ENCODE data around the gene PABPC1L.

Gene PABPC1L

DNA sequence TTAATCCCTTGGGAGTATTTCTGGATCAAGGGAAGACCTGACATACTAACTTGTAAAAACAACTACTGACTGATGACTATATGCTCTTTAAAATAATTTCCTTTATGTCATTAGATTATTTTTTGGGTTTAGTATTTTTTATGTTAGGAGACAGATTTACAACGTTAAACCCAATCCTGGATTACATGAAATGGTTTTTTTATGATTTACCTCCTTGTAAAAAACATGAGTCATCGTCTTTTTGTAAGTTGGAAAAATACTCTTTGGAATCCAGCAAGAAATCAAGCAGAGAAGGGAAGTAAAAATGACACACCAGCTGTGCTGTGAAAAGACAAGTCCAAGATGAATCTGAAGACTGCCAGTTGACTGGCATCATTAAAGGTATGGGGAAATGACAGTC lies 63.2 kb downstream of the PABPC1L start:
- no peak overlapping the region for H3K23ac ChIP-seq (ENCODE audit: low read length)
- H3K36me3 ChIP-seq (ENCODE audit: control insufficient read depth in 1 of 2, insufficient read depth in 2 of 2, low read length in 2 of 2) = peaks cover 4 to 13% of the 10 kb centered on the region in 2 experiments
- H3K27me3 ChIP-seq (ENCODE audit: insufficient read depth, low read length) = no peaks in the 10 kb centered on the region
- no peak overlapping the region for H3K4me3 ChIP-seq (ENCODE audit: low read depth, low read length)
- no peaks in the 10 kb centered on the region for H3K4me1 ChIP-seq (ENCODE audit: control insufficient read depth in 1 of 2, insufficient read depth in 2 of 2, low read length in 2 of 2)
- H4K8ac ChIP-seq (ENCODE audit: low read depth, low read length) = no peak overlapping the region
- H2AK5ac ChIP-seq (ENCODE audit: low read length) = no peak overlapping the region
- H3K18ac ChIP-seq (ENCODE audit: low read length) = no peak overlapping the region
- no peak for DNase-seq
- no CpG with 5 or more reads among the region's 2 CpGs for WGBS (ENCODE audit: extremely low coverage, insufficient coverage, insufficient read length)
- no peaks in the 10 kb centered on the region for H3K79me1 ChIP-seq (ENCODE audit: low read length)
- H2BK5ac ChIP-seq (ENCODE audit: low read depth, low read length, poor library complexity) = no peak overlapping the region
- no peak overlapping the region for H2AFZ ChIP-seq (ENCODE audit: insufficient read depth, low read length, poor library complexity)
- H3K4ac ChIP-seq (ENCODE audit: low read depth, low read length) = no peak overlapping the region
- H2BK12ac ChIP-seq (ENCODE audit: low read length) = no peak overlapping the region
- H3K9ac ChIP-seq (ENCODE audit: low read length) = no peak overlapping the region
- H2BK120ac ChIP-seq (ENCODE audit: insufficient read depth, low read length, poor library complexity) = no peak overlapping the region
- no peak overlapping the region for H4K12ac ChIP-seq (ENCODE audit: low read depth, low read length)
- H3K4me2 ChIP-seq (ENCODE audit: low read length) = no peak overlapping the region
- H3K14ac ChIP-seq (ENCODE audit: low read length) = no peak overlapping the region
- no peaks in the 10 kb centered on the region for H3K79me2 ChIP-seq (ENCODE audit: control insufficient read depth, insufficient read depth, low read length, poor library complexity)
- no peaks in the 10 kb centered on the region for H3K9me3 ChIP-seq (ENCODE audit: insufficient read depth, low read depth, low read length)
- no peak overlapping the region for H4K91ac ChIP-seq (ENCODE audit: low read depth, low read length)
- no peak overlapping the region for H3K27ac ChIP-seq (ENCODE audit: low read depth, low read length)

DNA sequence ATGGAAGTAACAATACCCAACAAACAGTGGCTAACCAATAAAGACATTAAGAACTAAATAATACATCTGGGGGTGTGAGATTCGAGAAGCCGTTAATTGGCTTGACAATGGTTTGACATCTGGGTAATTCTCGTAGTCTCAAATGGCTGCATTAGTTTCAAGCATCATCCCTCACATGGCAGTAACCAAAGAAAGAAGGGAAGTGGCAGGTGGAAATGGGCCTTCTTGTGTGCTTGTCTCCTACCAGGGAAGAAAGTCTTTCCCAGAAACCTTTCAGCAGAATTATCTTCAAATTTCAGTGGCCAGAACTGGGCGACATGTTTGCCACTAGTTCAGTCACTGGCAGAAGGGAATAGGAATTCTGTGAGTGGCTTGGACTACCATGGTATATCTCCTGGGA lies 66.8 kb downstream of the PABPC1L start:
- H3K18ac ChIP-seq (ENCODE audit: low read length) = no peak overlapping the region
- H3K27me3 ChIP-seq (ENCODE audit: insufficient read depth, low read length) = no peaks in the 10 kb centered on the region
- H2BK5ac ChIP-seq (ENCODE audit: low read depth, low read length, poor library complexity) = no peak overlapping the region
- H2BK120ac ChIP-seq (ENCODE audit: insufficient read depth, low read length, poor library complexity) = no peak overlapping the region
- H3K14ac ChIP-seq (ENCODE audit: low read length) = no peak overlapping the region
- no CpG with 5 or more reads among the region's 4 CpGs for WGBS (ENCODE audit: extremely low coverage, insufficient coverage, insufficient read length)
- H3K79me2 ChIP-seq (ENCODE audit: control insufficient read depth, insufficient read depth, low read length, poor library complexity) = no peaks in the 10 kb centered on the region
- no peak overlapping the region for H4K12ac ChIP-seq (ENCODE audit: low read depth, low read length)
- no peak overlapping the region for H2BK12ac ChIP-seq (ENCODE audit: low read length)
- H3K9me3 ChIP-seq (ENCODE audit: insufficient read depth, low read depth, low read length) = no peaks in the 10 kb centered on the region
- no peaks in the 10 kb centered on the region for H3K4me1 ChIP-seq (ENCODE audit: control insufficient read depth in 1 of 2, insufficient read depth in 2 of 2, low read length in 2 of 2)
- no peak overlapping the region for H3K27ac ChIP-seq (ENCODE audit: low read depth, low read length)
- H3K4ac ChIP-seq (ENCODE audit: low read depth, low read length) = no peak overlapping the region
- H2AK5ac ChIP-seq (ENCODE audit: low read length) = no peak overlapping the region
- no peak overlapping the region for H2AFZ ChIP-seq (ENCODE audit: insufficient read depth, low read length, poor library complexity)
- DNase-seq = no peak
- H3K4me3 ChIP-seq (ENCODE audit: low read depth, low read length) = no peak overlapping the region
- H4K8ac ChIP-seq (ENCODE audit: low read depth, low read length) = no peak overlapping the region
- no peaks in the 10 kb centered on the region for H3K79me1 ChIP-seq (ENCODE audit: low read length)
- peaks cover 8 to 18% of the 10 kb centered on the region in 2 experiments for H3K36me3 ChIP-seq (ENCODE audit: control insufficient read depth in 1 of 2, insufficient read depth in 2 of 2, low read length in 2 of 2)
- H3K4me2 ChIP-seq (ENCODE audit: low read length) = no peak overlapping the region
- no peak overlapping the region for H4K91ac ChIP-seq (ENCODE audit: low read depth, low read length)
- no peak overlapping the region for H3K23ac ChIP-seq (ENCODE audit: low read length)
- H3K9ac ChIP-seq (ENCODE audit: low read length) = no peak overlapping the region

DNA sequence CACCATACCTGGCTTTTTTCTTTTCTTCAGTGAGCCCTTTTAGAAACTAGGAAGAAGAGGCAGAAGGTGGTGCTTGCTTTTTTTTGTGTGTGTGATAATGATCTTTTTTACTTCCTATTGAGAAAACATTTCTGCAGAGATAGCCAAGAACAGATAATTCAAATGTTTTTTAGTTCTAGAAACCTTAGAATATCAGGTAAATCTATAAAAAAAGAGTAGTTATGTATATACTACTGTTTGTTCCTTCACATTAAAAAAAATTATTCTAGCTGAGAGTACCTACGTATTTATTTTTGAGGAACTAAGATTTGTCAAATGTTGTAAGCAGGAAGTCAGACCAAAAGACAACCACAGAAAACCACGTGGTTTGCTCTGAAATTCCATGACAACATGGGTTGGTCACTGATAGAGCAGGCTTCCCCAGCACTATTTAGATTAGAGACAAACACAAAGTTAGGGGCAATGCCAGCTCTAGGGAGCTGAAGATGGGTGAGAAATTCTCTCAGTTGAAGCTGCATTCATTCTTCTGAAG lies 69.3 kb downstream of the PABPC1L start:
- Histone ChIP-seq H3K9ac (ENCODE audit: low read length) (no peak overlapping the region), H3K79me2 (ENCODE audit: control insufficient read depth, insufficient read depth, low read length, poor library complexity) (no peaks in the 10 kb centered on the region), H2AK5ac (ENCODE audit: low read length) (no peak overlapping the region), H4K12ac (ENCODE audit: low read depth, low read length) (no peak overlapping the region), H4K8ac (ENCODE audit: low read depth, low read length) (no peak overlapping the region), H3K9me3 (ENCODE audit: insufficient read depth, low read depth, low read length) (no peaks in the 10 kb centered on the region), H3K23ac (ENCODE audit: low read length) (no peak overlapping the region), H3K18ac (ENCODE audit: low read length) (no peak overlapping the region), H4K91ac (ENCODE audit: low read depth, low read length) (no peak overlapping the region), H3K27me3 (ENCODE audit: insufficient read depth, low read length) (no peaks in the 10 kb centered on the region), H2BK12ac (ENCODE audit: low read length) (peak overlapping the region; percentile 26), H3K27ac (ENCODE audit: low read depth, low read length) (peak overlapping the region; percentile 34), H3K79me1 (ENCODE audit: low read length) (no peaks in the 10 kb centered on the region), H3K36me3 (ENCODE audit: control insufficient read depth in 1 of 2, insufficient read depth in 2 of 2, low read length in 2 of 2) (peaks cover 17 to 20% of the 10 kb centered on the region in 2 experiments), H3K4me3 (ENCODE audit: low read depth, low read length) (no peak overlapping the region), H3K4me1 (ENCODE audit: control insufficient read depth in 1 of 2, insufficient read depth in 2 of 2, low read length in 2 of 2) (no peaks in the 10 kb centered on the region), H2BK5ac (ENCODE audit: low read depth, low read length, poor library complexity) (no peak overlapping the region), H3K14ac (ENCODE audit: low read length) (no peak overlapping the region), H2BK120ac (ENCODE audit: insufficient read depth, low read length, poor library complexity) (no peak overlapping the region), H3K4ac (ENCODE audit: low read depth, low read length) (no peak overlapping the region), H3K4me2 (ENCODE audit: low read length) (no peak overlapping the region), H2AFZ (ENCODE audit: insufficient read depth, low read length, poor library complexity) (no peak overlapping the region)
- WGBS (ENCODE audit: extremely low coverage, insufficient coverage, insufficient read length) = no CpG with 5 or more reads among the region's 2 CpGs
- peak; percentile 17 to 56 for DNase-seq

DNA sequence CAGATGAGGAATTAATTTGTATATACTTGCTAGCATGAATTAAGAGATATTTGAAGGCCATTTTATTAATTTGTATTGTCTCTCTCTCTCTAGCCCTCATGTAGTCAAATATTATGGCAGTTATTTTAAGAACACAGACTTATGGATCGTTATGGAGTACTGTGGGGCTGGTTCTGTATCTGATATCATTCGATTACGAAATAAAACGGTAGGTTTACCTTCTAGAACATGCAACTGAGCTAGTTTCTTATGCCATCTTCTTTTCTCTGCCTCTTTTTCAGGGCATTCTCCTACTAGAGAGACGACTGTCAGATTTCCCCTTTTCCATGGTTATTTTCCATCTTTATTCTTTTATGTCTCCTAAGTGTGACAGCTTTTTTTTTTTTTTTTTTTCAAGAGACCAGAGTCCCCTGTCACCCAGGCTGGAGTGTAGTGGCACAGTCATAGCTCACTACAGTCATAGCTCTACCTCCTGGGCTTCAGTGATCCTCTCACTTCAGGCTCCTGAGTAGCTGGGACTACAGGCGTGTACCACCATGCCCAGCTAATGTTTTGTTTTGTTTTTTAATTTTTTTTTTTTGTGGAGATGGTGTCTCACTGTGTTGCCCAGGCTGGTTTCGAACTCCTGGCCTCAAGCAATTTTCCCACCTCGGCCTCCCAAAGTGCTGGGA lies 72.0 kb downstream of the PABPC1L start:
- no peak overlapping the region for H3K4me3 ChIP-seq (ENCODE audit: low read depth, low read length)
- H2AFZ ChIP-seq (ENCODE audit: insufficient read depth, low read length, poor library complexity) = no peak overlapping the region
- H3K9ac ChIP-seq (ENCODE audit: low read length) = no peak overlapping the region
- no peak overlapping the region for H3K23ac ChIP-seq (ENCODE audit: low read length)
- H2BK120ac ChIP-seq (ENCODE audit: insufficient read depth, low read length, poor library complexity) = no peak overlapping the region
- no peaks in the 10 kb centered on the region for H3K9me3 ChIP-seq (ENCODE audit: insufficient read depth, low read depth, low read length)
- H3K27me3 ChIP-seq (ENCODE audit: insufficient read depth, low read length) = no peaks in the 10 kb centered on the region
- no peak overlapping the region for H3K4ac ChIP-seq (ENCODE audit: low read depth, low read length)
- no peak overlapping the region for H3K4me2 ChIP-seq (ENCODE audit: low read length)
- no peak overlapping the region for H4K91ac ChIP-seq (ENCODE audit: low read depth, low read length)
- H3K18ac ChIP-seq (ENCODE audit: low read length) = no peak overlapping the region
- H2AK5ac ChIP-seq (ENCODE audit: low read length) = no peak overlapping the region
- no peaks in the 10 kb centered on the region for H3K79me1 ChIP-seq (ENCODE audit: low read length)
- H3K14ac ChIP-seq (ENCODE audit: low read length) = no peak overlapping the region
- H3K4me1 ChIP-seq (ENCODE audit: control insufficient read depth in 1 of 2, insufficient read depth in 2 of 2, low read length in 2 of 2) = no peaks in the 10 kb centered on the region
- H2BK12ac ChIP-seq (ENCODE audit: low read length) = no peak overlapping the region
- no peaks in the 10 kb centered on the region for H3K79me2 ChIP-seq (ENCODE audit: control insufficient read depth, insufficient read depth, low read length, poor library complexity)
- no peak overlapping the region for H2BK5ac ChIP-seq (ENCODE audit: low read depth, low read length, poor library complexity)
- no CpG with 5 or more reads among the region's 8 CpGs for WGBS (ENCODE audit: extremely low coverage, insufficient coverage, insufficient read length)
- no peak for DNase-seq
- H3K36me3 ChIP-seq (ENCODE audit: control insufficient read depth in 1 of 2, insufficient read depth in 2 of 2, low read length in 2 of 2) = peaks cover 13 to 15% of the 10 kb centered on the region in 2 experiments
- H4K8ac ChIP-seq (ENCODE audit: low read depth, low read length) = no peak overlapping the region
- H3K27ac ChIP-seq (ENCODE audit: low read depth, low read length) = no peak overlapping the region
- no peak overlapping the region for H4K12ac ChIP-seq (ENCODE audit: low read depth, low read length)

All from trophoblast cell (in vitro differentiated cells and primary cell).